HepG2 (cell line): ENCODE results near the gene TNFAIP2.

Experiments used
- ARNT ChIP-seq: fragments of 450-650 bp; IDR thresholded peaks from 2 replicates; pipeline ENCODE4 v1.6.1; 2017
- PHF21A ChIP-seq: sonication (generic); formaldehyde crosslinking; IDR thresholded peaks from 2 replicates; pipeline ENCODE4 v1.5.0; 2020; ENCODE audit warnings: mild to moderate bottlenecking, missing genetic modification reagents
- SOX5 ChIP-seq: IDR thresholded peaks from 2 replicates; pipeline ENCODE4 v1.6.1; 2016; ENCODE audit warnings: borderline replicate concordance
- ZBTB7A ChIP-seq: sonication (generic); formaldehyde crosslinking; IDR thresholded peaks from 2 replicates; pipeline ENCODE4 v1.8.0; 2022; ENCODE audit warnings: mild to moderate bottlenecking, missing genetic modification reagents
- ZFP91 ChIP-seq: sonication (generic); formaldehyde crosslinking; IDR thresholded peaks from 2 replicates; pipeline ENCODE4 v1.9.0; 2022; ENCODE audit warnings: missing genetic modification reagents, mild to moderate bottlenecking, borderline replicate concordance
- ZNF772 ChIP-seq: sonication (generic); formaldehyde crosslinking; IDR thresholded peaks from 2 replicates; pipeline ENCODE4 v1.5.0; 2020; ENCODE audit warnings: mild to moderate bottlenecking, missing genetic modification reagents
- TF ChIP-seq, protein P1 (sequence below): sonication (generic); formaldehyde crosslinking; IDR thresholded peaks from 2 replicates; pipeline ENCODE4 v1.5.0; 2020; ENCODE audit warnings: mild to moderate bottlenecking, missing genetic modification reagents, moderate library complexity
- TF ChIP-seq, protein P2 (sequence below): sonication (generic); formaldehyde crosslinking; conservative IDR thresholded peaks from 2 replicates; pipeline ENCODE4 v1.4.0; 2020; ENCODE audit warnings: missing genetic modification reagents
- TF ChIP-seq, protein P3 (sequence below): sonication (generic); formaldehyde crosslinking; IDR thresholded peaks from 2 replicates; pipeline ENCODE4 v1.5.0; 2020; ENCODE audit warnings: mild to moderate bottlenecking, missing genetic modification reagents
- TF ChIP-seq, protein P4 (sequence below): sonication (generic); formaldehyde crosslinking; IDR thresholded peaks from 2 replicates; pipeline ENCODE4 v1.5.0; 2020; ENCODE audit warnings: missing genetic modification reagents

DNA sequence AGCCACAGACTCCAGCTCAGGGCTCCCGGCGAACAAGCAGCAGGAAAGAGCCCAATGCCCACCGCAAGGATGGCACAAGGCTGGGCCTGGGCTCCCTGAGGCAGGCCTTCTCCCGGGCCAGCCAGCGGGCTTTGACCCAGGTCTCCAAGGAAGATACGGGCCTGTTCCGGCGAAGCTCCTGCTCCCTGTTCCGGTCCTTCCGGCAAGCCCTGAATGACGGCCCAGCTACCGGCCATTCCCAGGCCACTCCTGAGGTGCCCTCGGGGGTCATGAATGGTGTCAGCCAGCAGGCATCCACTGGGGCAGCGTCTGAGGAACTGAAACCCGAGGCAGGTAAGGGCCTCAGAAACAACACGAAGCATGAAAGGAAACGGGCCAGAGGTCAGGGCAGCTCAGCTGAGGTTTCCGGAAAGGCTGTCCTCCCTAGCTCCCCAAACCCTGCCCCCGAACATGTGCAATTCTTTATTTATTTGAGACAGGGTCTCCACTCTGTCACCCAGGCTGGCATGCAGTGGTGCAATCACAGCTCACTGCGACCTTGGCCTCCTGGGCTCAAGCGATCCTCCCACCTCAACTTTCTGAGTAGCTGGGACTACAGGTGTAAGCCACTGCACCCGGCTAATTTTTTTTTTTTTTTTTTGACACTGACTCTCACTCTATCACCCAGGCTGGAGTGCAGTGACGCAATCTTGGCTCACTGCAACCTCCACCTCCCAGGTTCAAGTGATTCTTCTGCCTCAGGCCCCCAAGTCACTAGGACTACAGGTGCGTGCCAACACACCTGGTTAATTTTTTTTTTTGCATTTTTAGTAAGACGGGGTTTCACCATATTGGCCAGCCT, 22.8 kb upstream of the TNFAIP2 start:
- TF ChIP-seq, protein P1, sequence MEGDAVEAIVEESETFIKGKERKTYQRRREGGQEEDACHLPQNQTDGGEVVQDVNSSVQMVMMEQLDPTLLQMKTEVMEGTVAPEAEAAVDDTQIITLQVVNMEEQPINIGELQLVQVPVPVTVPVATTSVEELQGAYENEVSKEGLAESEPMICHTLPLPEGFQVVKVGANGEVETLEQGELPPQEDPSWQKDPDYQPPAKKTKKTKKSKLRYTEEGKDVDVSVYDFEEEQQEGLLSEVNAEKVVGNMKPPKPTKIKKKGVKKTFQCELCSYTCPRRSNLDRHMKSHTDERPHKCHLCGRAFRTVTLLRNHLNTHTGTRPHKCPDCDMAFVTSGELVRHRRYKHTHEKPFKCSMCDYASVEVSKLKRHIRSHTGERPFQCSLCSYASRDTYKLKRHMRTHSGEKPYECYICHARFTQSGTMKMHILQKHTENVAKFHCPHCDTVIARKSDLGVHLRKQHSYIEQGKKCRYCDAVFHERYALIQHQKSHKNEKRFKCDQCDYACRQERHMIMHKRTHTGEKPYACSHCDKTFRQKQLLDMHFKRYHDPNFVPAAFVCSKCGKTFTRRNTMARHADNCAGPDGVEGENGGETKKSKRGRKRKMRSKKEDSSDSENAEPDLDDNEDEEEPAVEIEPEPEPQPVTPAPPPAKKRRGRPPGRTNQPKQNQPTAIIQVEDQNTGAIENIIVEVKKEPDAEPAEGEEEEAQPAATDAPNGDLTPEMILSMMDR (CRISPR knock-in tag) = peak; percentile 8; the same call in 1 of the 2 replicates
- TF ChIP-seq, protein P2, sequence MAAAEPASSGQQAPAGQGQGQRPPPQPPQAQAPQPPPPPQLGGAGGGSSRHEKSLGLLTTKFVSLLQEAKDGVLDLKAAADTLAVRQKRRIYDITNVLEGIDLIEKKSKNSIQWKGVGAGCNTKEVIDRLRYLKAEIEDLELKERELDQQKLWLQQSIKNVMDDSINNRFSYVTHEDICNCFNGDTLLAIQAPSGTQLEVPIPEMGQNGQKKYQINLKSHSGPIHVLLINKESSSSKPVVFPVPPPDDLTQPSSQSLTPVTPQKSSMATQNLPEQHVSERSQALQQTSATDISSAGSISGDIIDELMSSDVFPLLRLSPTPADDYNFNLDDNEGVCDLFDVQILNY (CRISPR knock-in tag) = no peak; the same call in 1 of the 2 replicates
- peak; percentile 99 for TF ChIP-seq PHF21A (CRISPR knock-in tag)
- peak; percentile 14; the same call in 1 of the 2 replicates for TF ChIP-seq ZFP91 (CRISPR knock-in tag)
- TF ChIP-seq, protein P3, sequence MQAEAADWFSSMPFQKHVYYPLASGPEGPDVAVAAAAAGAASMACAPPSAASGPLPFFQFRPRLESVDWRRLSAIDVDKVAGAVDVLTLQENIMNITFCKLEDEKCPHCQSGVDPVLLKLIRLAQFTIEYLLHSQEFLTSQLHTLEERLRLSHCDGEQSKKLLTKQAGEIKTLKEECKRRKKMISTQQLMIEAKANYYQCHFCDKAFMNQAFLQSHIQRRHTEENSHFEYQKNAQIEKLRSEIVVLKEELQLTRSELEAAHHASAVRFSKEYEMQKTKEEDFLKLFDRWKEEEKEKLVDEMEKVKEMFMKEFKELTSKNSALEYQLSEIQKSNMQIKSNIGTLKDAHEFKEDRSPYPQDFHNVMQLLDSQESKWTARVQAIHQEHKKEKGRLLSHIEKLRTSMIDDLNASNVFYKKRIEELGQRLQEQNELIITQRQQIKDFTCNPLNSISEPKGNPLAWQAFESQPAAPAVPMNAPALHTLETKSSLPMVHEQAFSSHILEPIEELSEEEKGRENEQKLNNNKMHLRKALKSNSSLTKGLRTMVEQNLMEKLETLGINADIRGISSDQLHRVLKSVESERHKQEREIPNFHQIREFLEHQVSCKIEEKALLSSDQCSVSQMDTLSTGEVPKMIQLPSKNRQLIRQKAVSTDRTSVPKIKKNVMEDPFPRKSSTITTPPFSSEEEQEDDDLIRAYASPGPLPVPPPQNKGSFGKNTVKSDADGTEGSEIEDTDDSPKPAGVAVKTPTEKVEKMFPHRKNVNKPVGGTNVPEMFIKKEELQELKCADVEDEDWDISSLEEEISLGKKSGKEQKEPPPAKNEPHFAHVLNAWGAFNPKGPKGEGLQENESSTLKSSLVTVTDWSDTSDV (CRISPR knock-in tag) = peak; percentile 82; the same call in 1 of the 2 replicates
- TF ChIP-seq SOX5 = peak; percentile 77
- TF ChIP-seq, protein P4, sequence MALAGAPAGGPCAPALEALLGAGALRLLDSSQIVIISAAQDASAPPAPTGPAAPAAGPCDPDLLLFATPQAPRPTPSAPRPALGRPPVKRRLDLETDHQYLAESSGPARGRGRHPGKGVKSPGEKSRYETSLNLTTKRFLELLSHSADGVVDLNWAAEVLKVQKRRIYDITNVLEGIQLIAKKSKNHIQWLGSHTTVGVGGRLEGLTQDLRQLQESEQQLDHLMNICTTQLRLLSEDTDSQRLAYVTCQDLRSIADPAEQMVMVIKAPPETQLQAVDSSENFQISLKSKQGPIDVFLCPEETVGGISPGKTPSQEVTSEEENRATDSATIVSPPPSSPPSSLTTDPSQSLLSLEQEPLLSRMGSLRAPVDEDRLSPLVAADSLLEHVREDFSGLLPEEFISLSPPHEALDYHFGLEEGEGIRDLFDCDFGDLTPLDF = peak; percentile 62; the same call in 1 of the 2 replicates
- no peak for TF ChIP-seq ARNT
- TF ChIP-seq ZBTB7A = peak; percentile 100
- TF ChIP-seq ZNF772 (CRISPR knock-in tag) = peak; percentile 80
